Skeletal muscle tissue (tissue), 4 donors: ENCODE measurements around the gene ACSF3. TPM values are rescaled to one million over a fixed set of nuclear protein-coding genes. Genes with fewer than 3 reads are reported as not detected.

ENCODE experiments used
- H3K27ac ChIP-seq: one replicate; pipeline ENCODE4 v1.7.0; 2013; ENCODE audit warnings: mild to moderate bottlenecking, low read depth, low read length, inconsistent platforms
- H3K27me3 ChIP-seq, 3 donors: one replicate each; pipeline ENCODE4 v1.7.0; 2013; ENCODE audit warnings: low read length in 3 of 3; ENCODE audit not compliant: control insufficient read depth in 3 of 3, insufficient read depth in 3 of 3
- H3K36me3 ChIP-seq, 3 donors: one replicate each; pipeline ENCODE4 v1.7.0; 2013; ENCODE audit warnings: low read length in 3 of 3; ENCODE audit not compliant: control insufficient read depth in 3 of 3, insufficient read depth in 3 of 3
- H3K4me1 ChIP-seq, 3 donors: one replicate each; pipeline ENCODE4 v1.7.0; 2013; ENCODE audit warnings: low read length in 3 of 3, mild to moderate bottlenecking in 3 of 3; ENCODE audit not compliant: control insufficient read depth in 3 of 3, insufficient read depth in 3 of 3
- H3K4me3 ChIP-seq, 3 donors: one replicate each; pipeline ENCODE4 v1.7.0; 2013; ENCODE audit warnings: low read length in 3 of 3
- H3K9ac ChIP-seq, 3 donors: one replicate each; pipeline ENCODE4 v1.7.0; 2013; ENCODE audit warnings: low read length in 3 of 3, mild to moderate bottlenecking in 3 of 3, moderate library complexity in 2 of 3, low read depth in 1 of 3
- H3K9me3 ChIP-seq, 3 donors: one replicate each; pipeline ENCODE4 v1.7.0; 2013; ENCODE audit warnings: low read length in 3 of 3; ENCODE audit not compliant: control insufficient read depth in 3 of 3
- total RNA-seq: library from RNA; depleted of rRNA; stranded (reverse); fragments of >200 nt; gene quantifications from one replicate; pipeline ENCODE4 v1.2.3, GENCODE V29; 2014
- donor health status: Osteomylitis.

Gene ACSF3
- total RNA-seq, 1 donor from 2014 or later = 12.5 TPM

DNA sequence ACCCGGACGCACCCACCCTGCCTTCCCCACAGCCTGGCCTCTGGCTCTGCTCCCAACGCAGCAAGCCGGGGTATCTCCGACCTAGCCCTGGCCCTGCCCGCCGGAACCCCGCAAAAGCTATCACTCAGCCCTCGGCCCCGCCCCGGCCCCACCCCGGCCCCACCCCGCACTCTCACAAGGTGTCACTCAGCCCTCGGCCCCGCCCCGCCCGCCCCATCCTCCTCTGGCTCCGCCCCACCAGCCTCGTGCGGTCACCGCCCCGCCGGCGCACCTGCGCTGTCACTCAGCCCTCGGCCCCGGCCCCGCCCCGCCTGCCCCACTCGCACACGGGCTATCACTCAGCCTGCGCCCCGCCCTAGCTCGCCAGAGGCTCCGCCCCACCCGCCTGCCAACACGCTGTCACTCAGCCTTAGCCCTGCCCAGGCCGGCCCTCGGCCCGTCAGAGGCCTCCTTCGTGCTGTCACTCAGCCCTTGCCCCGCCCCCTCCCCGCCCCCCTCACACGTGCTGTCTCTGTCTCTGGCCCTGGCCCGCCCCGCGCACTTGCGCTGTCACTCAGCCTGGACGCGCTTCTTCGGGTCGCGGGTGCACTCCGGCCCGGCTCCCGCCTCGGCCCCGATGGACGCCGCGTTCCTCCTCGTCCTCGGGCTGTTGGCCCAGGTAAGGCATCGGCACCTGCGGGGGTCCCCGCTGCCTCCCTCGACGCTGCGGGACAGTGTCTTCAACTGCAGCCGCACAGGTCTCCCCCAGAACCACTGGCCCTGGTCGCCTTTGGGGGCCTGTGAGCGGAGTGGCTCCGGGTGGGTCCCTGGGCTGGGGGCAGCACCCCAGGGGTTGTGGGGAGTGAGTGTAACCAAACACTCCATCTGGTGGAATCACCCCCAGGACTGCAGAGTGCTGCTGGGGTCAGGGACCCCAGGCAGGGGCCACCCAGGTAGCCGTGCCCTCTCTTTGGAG lies 77.8 kb downstream of the ACSF3 start, which contains the start of gene CDH15:
Gene CDH15 (plus strand): TSS at position 533 of the 955 bp plus-strand sequence. CDS start 84 bp downstream, at position 617.
- H3K9me3 ChIP-seq = no peaks in the 10 kb centered on the region
- peak within 1 kb of the TSS; percentile 92 for H3K27ac ChIP-seq
- peak within 1 kb of the TSS; percentile 94 to 98 (median 95) for H3K9ac ChIP-seq
- H3K36me3 ChIP-seq = no peaks in the 10 kb centered on the region
- H3K27me3 ChIP-seq = peaks cover 13 to 40% (median 31%) of the 10 kb centered on the region in 3 donors
- H3K4me3 ChIP-seq = peak within 1 kb of the TSS; percentile 72 to 94 (median 88)
- H3K4me1 ChIP-seq = peaks cover 41 to 55% (median 50%) of the 10 kb centered on the region in 3 donors

DNA sequence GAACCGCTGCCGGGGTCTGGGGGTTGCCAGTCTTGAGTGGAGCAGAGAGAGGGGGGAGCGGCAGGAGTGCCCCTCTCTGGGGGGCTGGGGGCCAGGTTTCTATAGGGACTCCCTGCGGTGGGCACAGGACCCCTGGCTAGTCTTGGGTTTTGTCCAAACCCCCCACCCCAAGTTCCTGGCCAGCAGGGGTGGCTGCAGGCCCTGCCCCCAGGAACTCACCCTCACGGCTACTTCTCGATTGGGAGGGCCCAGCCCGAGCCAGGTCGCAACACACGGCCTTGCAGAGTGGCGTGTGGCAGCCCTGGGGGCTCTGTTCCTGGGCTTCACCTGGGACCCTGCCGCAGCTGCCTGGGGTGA lies 78.5 kb downstream of the ACSF3 start:
- peak overlapping the region; percentile 92 for H3K27ac ChIP-seq
- H3K4me3 ChIP-seq = peak overlapping the region; percentile 72 to 94 (median 88)
- peaks cover 41 to 55% (median 48%) of the 10 kb centered on the region in 3 donors for H3K4me1 ChIP-seq
- H3K9me3 ChIP-seq = no peaks in the 10 kb centered on the region
- H3K9ac ChIP-seq = peak overlapping the region; percentile 94 to 98 (median 95)
- peaks cover 13 to 33% (median 30%) of the 10 kb centered on the region in 3 donors for H3K27me3 ChIP-seq
- no peaks in the 10 kb centered on the region for H3K36me3 ChIP-seq

DNA sequence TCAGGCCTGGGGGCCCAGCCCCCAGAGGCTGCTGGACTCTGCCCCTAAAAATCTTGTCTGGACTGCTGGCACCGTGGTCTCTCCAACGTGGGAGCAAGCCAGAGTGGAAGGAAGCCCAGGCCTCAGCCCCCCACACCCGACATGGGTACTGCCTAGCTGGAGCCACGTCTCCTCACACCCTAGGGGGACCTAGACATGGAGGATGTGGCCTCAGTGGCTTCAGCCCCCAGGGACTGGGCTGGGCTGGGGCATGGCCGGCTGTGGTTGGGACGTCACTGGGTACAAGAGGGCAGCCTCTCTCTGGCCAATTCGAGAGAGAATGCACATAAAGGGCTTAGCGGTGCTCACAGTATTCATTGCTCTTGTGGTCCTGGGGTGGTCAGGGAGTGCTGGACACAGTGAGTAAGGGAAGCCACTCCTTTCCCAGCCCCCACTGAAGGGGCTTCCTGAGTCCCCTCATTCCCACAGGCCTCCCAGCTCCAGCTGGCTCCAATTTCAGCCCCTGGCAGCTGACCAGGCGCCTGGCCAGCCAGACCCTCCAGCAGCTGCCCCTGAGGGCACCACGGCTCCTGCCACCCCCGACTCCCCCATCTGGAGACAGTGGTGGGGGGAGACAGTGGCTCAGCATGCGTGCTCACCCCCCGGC lies 79.0 kb downstream of the ACSF3 start:
- H3K9ac ChIP-seq = peak overlapping the region; percentile 94 to 98 (median 95)

DNA sequence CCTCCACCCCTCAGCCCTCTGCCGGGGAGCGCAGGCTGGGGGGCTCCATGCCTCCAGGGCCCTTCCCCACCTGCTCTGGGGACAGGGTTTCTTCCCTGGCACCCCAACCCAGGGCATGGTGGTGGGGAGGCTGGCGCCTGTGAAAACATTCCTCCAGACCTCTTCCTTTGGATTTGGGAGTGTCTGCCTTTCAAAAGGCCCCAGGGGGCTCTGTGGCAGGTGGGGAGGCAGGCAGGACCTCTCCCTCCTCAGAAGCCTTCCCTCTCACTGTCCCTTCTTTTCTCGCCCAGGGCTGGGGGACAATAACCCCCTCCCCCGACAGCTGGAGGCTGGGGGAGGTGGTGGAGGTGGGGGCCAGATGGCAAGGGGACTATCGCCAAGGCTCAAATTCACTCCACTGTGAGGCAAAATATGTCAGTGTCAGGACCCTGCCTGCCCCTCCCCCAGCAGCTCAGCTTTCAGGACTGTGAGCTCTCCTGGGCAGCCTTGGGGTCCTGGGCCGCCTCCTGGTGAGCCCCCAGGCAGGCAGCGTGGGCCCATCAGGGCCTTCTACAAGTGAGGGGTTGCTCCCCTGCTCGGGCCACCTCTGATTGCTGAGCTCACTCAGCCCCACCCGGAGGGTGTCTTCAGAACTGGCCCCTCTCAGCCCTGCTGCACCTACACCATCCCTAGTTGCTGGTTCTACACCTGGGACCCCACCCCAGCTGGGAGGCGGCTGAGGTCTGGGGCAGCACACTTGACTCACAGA lies 79.7 kb downstream of the ACSF3 start:
- no peaks in the 10 kb centered on the region for H3K9me3 ChIP-seq
- peak overlapping the region; percentile 92 for H3K27ac ChIP-seq
- H3K36me3 ChIP-seq = no peaks in the 10 kb centered on the region
- peaks cover 41 to 51% (median 46%) of the 10 kb centered on the region in 3 donors for H3K4me1 ChIP-seq
- H3K9ac ChIP-seq = peak overlapping the region; percentile 43 to 98 (median 94)
- peaks cover 13 to 26% (median 24%) of the 10 kb centered on the region in 3 donors for H3K27me3 ChIP-seq
- H3K4me3 ChIP-seq = peak overlapping the region in 2 of 3 donors; percentile 88 to 94

More for the DNA sequence above, 79.0 kb downstream of the ACSF3 start:
- Histone ChIP-seq H3K36me3 (no peaks in the 10 kb centered on the region), H3K9me3 (no peaks in the 10 kb centered on the region), H3K27me3 (peaks cover 13 to 30% (median 27%) of the 10 kb centered on the region in 3 donors), H3K4me3 (peak overlapping the region; percentile 72 to 94 (median 88)), H3K27ac (peak overlapping the region; percentile 92), H3K4me1 (peaks cover 41 to 51% (median 46%) of the 10 kb centered on the region in 3 donors)

DNA sequence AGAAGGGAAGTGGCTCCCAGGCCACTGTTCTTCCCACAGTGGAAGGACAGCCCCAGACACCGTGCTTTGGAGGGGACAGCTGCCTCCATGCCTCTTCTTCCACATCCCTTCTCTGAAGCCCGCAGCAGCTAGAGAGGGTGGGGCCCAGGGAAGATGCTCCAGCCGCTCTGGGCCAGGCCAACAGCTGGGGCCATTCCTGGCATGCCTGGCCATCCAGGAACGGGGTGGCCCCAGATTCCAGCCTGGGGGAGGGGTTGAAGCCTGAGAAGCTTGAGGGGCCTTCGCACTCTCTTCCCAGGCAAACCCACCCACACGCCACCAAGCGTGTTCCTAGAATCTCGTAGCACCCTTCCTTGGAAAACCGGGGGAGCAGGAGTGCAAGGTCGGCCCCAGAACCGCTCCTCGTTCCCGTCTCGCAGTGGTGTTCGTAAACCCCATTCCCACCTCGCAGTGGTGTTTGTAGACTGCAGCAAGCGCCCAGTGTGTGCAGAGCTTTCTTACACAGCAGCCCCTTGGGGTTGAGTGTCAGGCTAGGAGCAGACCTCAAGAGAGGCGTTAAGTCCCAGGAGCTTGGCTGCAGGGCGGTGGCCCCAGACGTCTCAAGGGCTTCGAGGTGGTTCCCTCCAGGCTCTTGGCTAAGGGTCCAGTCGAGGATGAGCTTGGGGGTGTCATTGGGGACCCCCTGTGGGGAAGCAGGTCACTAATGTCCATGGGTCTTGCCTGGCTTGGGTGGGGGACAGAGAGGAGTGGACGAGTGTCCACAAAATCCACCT lies 80.6 kb downstream of the ACSF3 start:
- H3K4me1 ChIP-seq = peaks cover 41 to 51% (median 46%) of the 10 kb centered on the region in 3 donors
- H3K9me3 ChIP-seq = no peaks in the 10 kb centered on the region
- H3K4me3 ChIP-seq = peak overlapping the region; percentile 23 to 49 (median 48)
- H3K36me3 ChIP-seq = no peaks in the 10 kb centered on the region
- peaks cover 10 to 17% (median 16%) of the 10 kb centered on the region in 3 donors for H3K27me3 ChIP-seq
- peak overlapping the region; percentile 75 for H3K27ac ChIP-seq
- H3K9ac ChIP-seq = peak overlapping the region; percentile 30 to 98 (median 94)

DNA sequence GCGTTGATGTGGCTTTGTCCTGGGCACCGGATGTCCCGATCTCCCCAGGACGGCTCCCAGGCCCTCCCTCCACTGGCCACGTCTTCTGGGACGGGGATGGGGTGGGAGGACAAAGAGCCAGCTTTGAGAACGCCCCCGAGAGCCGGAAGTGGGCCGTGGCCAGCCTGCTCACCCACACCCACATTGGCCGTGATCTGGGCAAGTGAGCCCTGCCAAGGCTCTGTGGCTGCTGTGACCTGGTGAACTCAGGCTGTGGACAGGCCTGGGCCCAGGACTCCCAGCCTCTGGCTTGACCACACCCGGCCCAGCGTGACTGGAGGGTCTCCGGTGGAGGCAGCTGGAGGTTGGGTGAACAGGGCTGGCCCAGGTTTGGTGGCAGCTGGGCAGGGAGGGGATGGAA lies 81.2 kb downstream of the ACSF3 start:
- H3K9ac ChIP-seq = peak overlapping the region in 2 of 3 donors; percentile 45 to 98
- peak overlapping the region; percentile 75 for H3K27ac ChIP-seq
- peaks cover 41 to 51% (median 46%) of the 10 kb centered on the region in 3 donors for H3K4me1 ChIP-seq
- peaks cover 0 to 2% (median 0%) of the 10 kb centered on the region in 3 donors for H3K36me3 ChIP-seq
- peaks cover 8 to 11% (median 10%) of the 10 kb centered on the region in 3 donors for H3K27me3 ChIP-seq
- no peaks in the 10 kb centered on the region for H3K9me3 ChIP-seq
- peak overlapping the region in 2 of 3 donors; percentile 48 to 49 for H3K4me3 ChIP-seq

DNA sequence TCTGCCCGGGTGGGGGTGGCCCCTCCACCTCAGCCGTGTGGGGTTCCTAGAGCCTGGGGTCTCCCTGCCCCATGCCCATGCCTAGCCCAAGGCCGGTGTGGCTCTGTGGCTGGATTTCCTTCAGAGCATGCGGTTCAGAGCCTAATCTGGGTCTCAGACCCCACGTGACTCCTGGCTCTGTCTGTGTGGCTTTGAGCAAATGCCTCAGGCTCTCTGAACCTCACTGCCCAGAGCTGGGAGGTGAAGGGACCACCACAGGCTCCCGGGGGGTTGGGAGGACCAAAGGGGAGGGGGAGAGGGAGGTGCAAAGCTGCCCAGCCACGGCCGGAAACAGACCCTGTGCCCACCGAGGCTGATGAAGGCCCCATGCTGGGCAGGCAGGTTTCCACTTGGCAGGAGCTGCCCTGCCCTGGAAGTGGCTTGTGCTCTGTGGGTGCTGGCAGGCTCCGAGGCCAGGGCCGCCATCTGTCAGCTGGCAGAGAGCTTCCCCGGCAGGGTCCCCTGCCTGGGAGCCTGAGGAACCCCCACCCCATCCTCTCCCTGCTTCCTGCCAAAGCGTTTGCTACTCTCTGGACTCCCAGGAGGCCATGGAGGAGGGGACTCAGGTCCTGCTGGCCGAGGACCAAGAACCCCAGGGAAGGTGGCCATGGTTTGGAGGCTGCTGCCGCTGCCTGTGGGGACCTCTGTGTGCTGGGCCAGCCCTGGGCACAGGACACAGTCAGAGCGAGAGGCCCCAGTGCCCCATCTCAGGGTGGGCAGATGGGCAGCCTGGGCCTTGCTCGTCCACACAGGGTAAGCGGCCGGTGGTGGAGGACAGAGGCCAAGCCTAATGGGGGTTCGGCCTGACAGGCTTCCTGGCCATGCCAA lies 81.9 kb downstream of the ACSF3 start:
- Histone ChIP-seq H3K4me1 (peaks cover 41 to 51% (median 44%) of the 10 kb centered on the region in 3 donors), H3K27me3 (peaks cover 4 to 6% (median 5%) of the 10 kb centered on the region in 3 donors), H3K36me3 (peaks cover 2 to 5% (median 4%) of the 10 kb centered on the region in 3 donors), H3K4me3 (peak overlapping the region in 2 of 3 donors; percentile 22 to 48), H3K9me3 (no peaks in the 10 kb centered on the region), H3K9ac (peak overlapping the region in 2 of 3 donors; percentile 45 to 98), H3K27ac (peak overlapping the region; percentile 75)

DNA sequence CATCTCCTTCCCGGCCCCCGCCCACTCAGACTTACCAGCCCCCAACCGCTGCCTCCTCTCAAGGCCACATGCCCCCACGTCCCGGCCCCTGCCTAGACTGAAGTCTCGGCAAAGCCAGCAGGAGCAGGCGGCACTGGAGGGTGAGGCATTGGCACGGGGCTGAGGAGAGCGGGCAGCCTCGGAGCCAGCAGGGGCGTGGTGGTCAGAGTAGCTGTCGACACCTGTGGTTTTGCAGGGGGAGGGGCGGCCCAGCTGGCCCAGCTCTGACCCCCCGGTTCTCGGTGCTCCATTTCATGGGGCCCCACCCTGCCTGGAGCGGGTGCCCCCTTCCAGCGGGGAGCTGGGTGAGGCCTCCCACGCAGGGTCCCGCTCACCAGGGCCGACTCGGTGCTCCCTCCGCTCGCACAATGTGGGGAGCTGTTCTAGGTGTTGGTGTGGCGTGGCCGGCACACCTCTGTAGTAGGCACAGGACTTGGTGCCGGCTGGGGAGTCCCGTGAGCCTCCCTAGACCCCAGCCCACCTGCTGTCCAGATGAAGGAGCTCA lies 82.6 kb downstream of the ACSF3 start:
- Histone ChIP-seq H3K9ac (peak overlapping the region in 2 of 3 donors; percentile 32 to 33), H3K36me3 (peaks cover 4 to 6% (median 4%) of the 10 kb centered on the region in 3 donors), H3K27me3 (peaks cover 0 to 3% (median 0%) of the 10 kb centered on the region in 3 donors), H3K4me3 (peak overlapping the region in 1 of 3 donors; percentile 40), H3K9me3 (no peaks in the 10 kb centered on the region), H3K27ac (peak overlapping the region; percentile 75), H3K4me1 (peaks cover 36 to 44% (median 39%) of the 10 kb centered on the region in 3 donors)
